Keratinocyte (primary cell): ENCODE results near the gene GATA5. TPM values are rescaled to one million over a fixed set of nuclear protein-coding genes. Genes with fewer than 3 reads are reported as not detected.

Experiments used
- DNase-seq: peaks from one replicate; pipeline ENCODE4 v3.0.0-alpha.2; 2011; ENCODE audit warnings: low read depth, missing footprints, low spot score
- FAIRE-seq: peaks from 2 replicates; lab custom pipeline; 2011; peaks lifted over from hg19 to GRCh38; lab: Jason Lieb, UNC
- H2AFZ ChIP-seq: 2 replicates; pipeline ENCODE4 v1.6.0; 2012; ENCODE audit warnings: low read length, control low read depth, inconsistent platforms; ENCODE audit not compliant: control insufficient read depth
- H3K27ac ChIP-seq: 2 replicates; pipeline ENCODE4 v1.5.1; 2011; ENCODE audit warnings: low read length; ENCODE audit not compliant: control insufficient read depth, insufficient read depth
- H3K27me3 ChIP-seq: 3 replicates; pipeline ENCODE4 v1.6.0; 2011; ENCODE audit warnings: low read length; ENCODE audit not compliant: control insufficient read depth, insufficient read depth; ENCODE audit errors: extremely low read depth
- H3K36me3 ChIP-seq, 2 experiments: 2 replicates in 1 of 2; 3 replicates in 1 of 2; pipeline ENCODE4 v1.5.1; 2011; ENCODE audit warnings: low read length in 2 of 2, mild to moderate bottlenecking in 1 of 2; ENCODE audit not compliant: control insufficient read depth in 2 of 2, insufficient read depth in 2 of 2; ENCODE audit errors: extremely low read depth in 1 of 2
- H3K4me1 ChIP-seq: 3 replicates; pipeline ENCODE4 v1.5.1; 2011; ENCODE audit warnings: low read length; ENCODE audit not compliant: control insufficient read depth, insufficient read depth; ENCODE audit errors: extremely low read depth
- H3K4me2 ChIP-seq: 3 replicates; pipeline ENCODE4 v1.6.0; 2011; ENCODE audit warnings: low read depth, low read length; ENCODE audit not compliant: control insufficient read depth, insufficient read depth; ENCODE audit errors: extremely low read depth
- H3K4me3 ChIP-seq, 3 experiments: fragments of 200-600 bp in 1 of 3; sonication (generic) in 1 of 3; 2 replicates in 2 of 3; 3 replicates in 1 of 3; pipeline ENCODE4 v1.5.1; 2011 to 2016; ENCODE audit warnings: low read length in 3 of 3, mild to moderate bottlenecking in 3 of 3, control low read depth in 2 of 3, inconsistent platforms in 1 of 3, low read depth in 1 of 3, mixed read lengths in 1 of 3, mixed run types in 1 of 3, moderate library complexity in 1 of 3; ENCODE audit not compliant: control insufficient read depth in 2 of 3, insufficient read depth in 2 of 3; ENCODE audit errors: extremely low read depth in 1 of 3
- H3K79me2 ChIP-seq: 2 replicates; pipeline ENCODE4 v1.6.0; 2012; ENCODE audit warnings: low read length; ENCODE audit not compliant: control insufficient read depth, insufficient read depth
- H3K9ac ChIP-seq: 3 replicates; pipeline ENCODE4 v1.6.0; 2011; ENCODE audit warnings: low read length; ENCODE audit not compliant: control insufficient read depth, insufficient read depth; ENCODE audit errors: extremely low read depth
- H3K9me1 ChIP-seq: 3 replicates; pipeline ENCODE4 v1.6.0; 2011; ENCODE audit warnings: low read length; ENCODE audit not compliant: control insufficient read depth, insufficient read depth; ENCODE audit errors: extremely low read depth
- H3K9me3 ChIP-seq: 2 replicates; pipeline ENCODE4 v1.5.1; 2012; ENCODE audit warnings: low read depth, low read length; ENCODE audit not compliant: control insufficient read depth
- H4K20me1 ChIP-seq: 3 replicates; pipeline ENCODE4 v1.6.0; 2011; ENCODE audit warnings: low read length; ENCODE audit not compliant: control insufficient read depth, insufficient read depth; ENCODE audit errors: extremely low read depth
- EZH2 ChIP-seq: IDR thresholded peaks from one replicate; pipeline ENCODE4 v1.6.1; 2012; ENCODE audit warnings: inconsistent platforms, mild to moderate bottlenecking, low read length, moderate library complexity
- dilution Hi-C: fragments of 300-500 bp; cut with MboI; formaldehyde crosslinking; loops from one replicate; pipeline ENCODE4 v1.7.0; 2020; ENCODE audit warnings: low sequenced_read_pairs; ENCODE audit not compliant: extremely low pct_ligation_motif_present
- polyA plus RNA-seq, 5 experiments: library from polyadenylated mRNA; depleted of rRNA in 3 of 5; stranded (reverse) in 3 of 5; stranded (forward) in 1 of 5; unstranded in 1 of 5; fragments of >200 nt; gene quantifications; 1 replicate in 1 of 5; 2 replicates in 3 of 5; 3 replicates in 1 of 5; pipeline versions ENCODE4 v1.2.1 to v1.2.3, GENCODE V29; 2011 to 2012; ENCODE audit warnings: missing spikeins in 2 of 5, low read depth in 1 of 5, low replicate concordance in 1 of 5
- TF ChIP-seq, protein P1 (sequence below), 3 experiments: IDR thresholded peaks in 1 of 3; conservative IDR thresholded peaks in 1 of 3; optimal IDR thresholded peaks in 1 of 3; 2 replicates in 2 of 3; 3 replicates in 1 of 3; pipeline versions ENCODE3 to v1.5.1; 2011; ENCODE audit warnings: low read length in 3 of 3, mild to moderate bottlenecking in 3 of 3, moderate library complexity in 2 of 3, control low read depth in 1 of 3, inconsistent platforms in 1 of 3; ENCODE audit not compliant: insufficient read depth in 2 of 3; ENCODE audit errors: extremely low read depth in 1 of 3

Gene GATA5
- polyA plus RNA-seq, 1 donor (not counting 4 experiments of a cell fraction or from before 2014, with no cell fraction given) = not detected

DNA sequence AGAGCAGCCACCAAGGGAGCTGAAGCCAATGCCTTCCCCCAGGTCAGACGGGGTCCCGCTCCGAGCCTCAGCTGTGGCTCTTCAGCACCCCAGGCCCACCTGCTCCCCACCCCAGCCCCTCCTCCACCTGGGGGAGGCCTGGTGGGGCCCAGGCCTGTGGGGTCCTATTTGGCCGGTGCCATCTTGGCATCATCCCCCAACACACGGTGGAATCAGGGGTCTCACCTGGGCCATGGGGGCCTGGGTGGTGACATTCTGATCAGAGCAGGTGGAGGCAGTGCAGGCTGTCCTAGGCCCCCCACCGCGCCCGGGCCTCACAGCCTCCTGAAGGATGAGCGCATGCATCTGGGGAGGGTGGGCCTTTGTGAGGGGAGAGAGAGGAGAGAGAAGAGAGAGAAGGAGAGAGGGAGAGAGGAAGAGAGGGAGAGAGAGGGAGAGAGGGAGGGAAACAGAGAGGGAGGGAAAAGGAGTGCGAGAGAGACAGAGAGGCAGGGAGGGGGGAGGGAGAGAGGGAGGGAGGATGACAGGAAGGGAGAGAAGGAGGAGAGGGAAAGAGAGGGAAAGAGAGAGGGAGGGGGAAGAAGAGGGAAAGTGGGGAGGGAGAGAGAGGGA, 24.5 kb downstream of the GATA5 start:
- H3K27ac ChIP-seq = no peak overlapping the region
- H3K27me3 ChIP-seq = peaks cover 18% of the 10 kb centered on the region
- no peaks in the 10 kb centered on the region for H3K9me3 ChIP-seq
- H2AFZ ChIP-seq = no peak overlapping the region
- no peaks in the 10 kb centered on the region for H3K79me2 ChIP-seq
- H3K4me2 ChIP-seq = no peak overlapping the region
- H3K4me3 ChIP-seq = no peak overlapping the region
- no peaks in the 10 kb centered on the region for H3K36me3 ChIP-seq
- no peak overlapping the region for H3K9ac ChIP-seq
- H3K4me1 ChIP-seq = no peaks in the 10 kb centered on the region
- no peak for FAIRE-seq
- H4K20me1 ChIP-seq = no peaks in the 10 kb centered on the region
- H3K9me1 ChIP-seq = no peaks in the 10 kb centered on the region
- no peak for TF ChIP-seq EZH2
- TF ChIP-seq, protein P1, sequence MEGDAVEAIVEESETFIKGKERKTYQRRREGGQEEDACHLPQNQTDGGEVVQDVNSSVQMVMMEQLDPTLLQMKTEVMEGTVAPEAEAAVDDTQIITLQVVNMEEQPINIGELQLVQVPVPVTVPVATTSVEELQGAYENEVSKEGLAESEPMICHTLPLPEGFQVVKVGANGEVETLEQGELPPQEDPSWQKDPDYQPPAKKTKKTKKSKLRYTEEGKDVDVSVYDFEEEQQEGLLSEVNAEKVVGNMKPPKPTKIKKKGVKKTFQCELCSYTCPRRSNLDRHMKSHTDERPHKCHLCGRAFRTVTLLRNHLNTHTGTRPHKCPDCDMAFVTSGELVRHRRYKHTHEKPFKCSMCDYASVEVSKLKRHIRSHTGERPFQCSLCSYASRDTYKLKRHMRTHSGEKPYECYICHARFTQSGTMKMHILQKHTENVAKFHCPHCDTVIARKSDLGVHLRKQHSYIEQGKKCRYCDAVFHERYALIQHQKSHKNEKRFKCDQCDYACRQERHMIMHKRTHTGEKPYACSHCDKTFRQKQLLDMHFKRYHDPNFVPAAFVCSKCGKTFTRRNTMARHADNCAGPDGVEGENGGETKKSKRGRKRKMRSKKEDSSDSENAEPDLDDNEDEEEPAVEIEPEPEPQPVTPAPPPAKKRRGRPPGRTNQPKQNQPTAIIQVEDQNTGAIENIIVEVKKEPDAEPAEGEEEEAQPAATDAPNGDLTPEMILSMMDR (optimal IDR thresholded peaks at IDR 0.05 in 1 of 3, IDR thresholded peaks at IDR 0.05 in 1 of 3, conservative IDR thresholded peaks at IDR 0.05 in 1 of 3; ENCODE audit: extremely low read depth in 1 of 3, insufficient read depth in 2 of 3, low read length in 3 of 3) = no peak
- DNase-seq = no peak
- dilution Hi-C loops = no loop called here

DNA sequence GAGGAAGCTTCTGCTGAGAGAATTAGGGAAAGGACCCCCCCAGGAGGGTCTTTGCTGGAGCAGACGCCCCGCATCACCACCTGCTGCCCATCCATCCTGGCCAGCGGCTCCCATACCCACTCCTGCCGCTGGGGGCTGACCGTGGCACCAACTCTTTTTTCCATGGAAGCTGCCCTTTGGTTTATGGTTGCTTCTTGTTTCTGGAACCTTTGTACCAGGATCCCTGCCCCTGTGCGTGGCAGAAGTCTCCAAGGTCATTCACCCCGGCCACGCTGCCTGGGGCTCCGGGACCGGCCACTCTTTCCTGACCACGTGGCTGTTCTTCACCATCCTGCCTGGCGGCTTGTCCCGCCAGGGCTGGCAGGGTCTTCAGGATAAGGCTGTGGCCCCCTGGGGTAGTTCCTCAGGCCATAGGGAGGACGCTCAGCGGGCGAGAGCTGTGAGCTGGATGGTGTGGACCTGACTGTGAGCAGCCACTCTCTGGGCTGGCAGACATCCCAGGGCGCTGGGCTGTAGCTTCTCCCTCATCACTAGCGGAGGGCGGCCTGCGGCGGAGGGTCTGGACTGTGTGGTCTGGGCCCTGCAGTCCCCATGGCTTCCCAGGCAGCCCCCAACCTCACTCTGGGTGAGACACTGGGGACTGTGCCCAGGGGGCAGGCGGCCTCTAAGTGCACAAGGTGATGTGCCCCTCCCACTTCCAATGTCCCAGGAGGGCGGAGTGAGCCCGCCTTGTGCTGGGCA, 25.7 kb downstream of the GATA5 start:
- no peaks in the 10 kb centered on the region for H3K36me3 ChIP-seq
- TF ChIP-seq, protein P1 (optimal IDR thresholded peaks at IDR 0.05 in 1 of 3, IDR thresholded peaks at IDR 0.05 in 1 of 3, conservative IDR thresholded peaks at IDR 0.05 in 1 of 3; ENCODE audit: extremely low read depth in 1 of 3, insufficient read depth in 2 of 3, low read length in 3 of 3) = no peak
- TF ChIP-seq EZH2 = no peak
- FAIRE-seq (no peak), DNase-seq (no peak)
- no peak overlapping the region for H3K9ac ChIP-seq
- H2AFZ ChIP-seq = no peak overlapping the region
- no peak overlapping the region for H3K4me3 ChIP-seq
- no peaks in the 10 kb centered on the region for H4K20me1 ChIP-seq
- no peak overlapping the region for H3K4me2 ChIP-seq
- H3K4me1 ChIP-seq = no peaks in the 10 kb centered on the region
- H3K79me2 ChIP-seq = no peaks in the 10 kb centered on the region
- dilution Hi-C loops = loop anchor here (25.0 kb wide), 1 partner anchor 87 kb away; no protein-coding TSS in a partner anchor
- no peaks in the 10 kb centered on the region for H3K9me1 ChIP-seq
- no peaks in the 10 kb centered on the region for H3K9me3 ChIP-seq
- H3K27me3 ChIP-seq = peaks cover 18% of the 10 kb centered on the region
- no peak overlapping the region for H3K27ac ChIP-seq
